Activated CD4-positive, alpha-beta memory T cell treated with anti-CD3 and anti-CD28 coated beads, Interleukin-2, amount 10 ng/mL, durations not matched to agents 7 days and 5 days (primary cell): Measurements from ENCODE around the gene GRAMD2B. TPM values are rescaled to one million over a fixed set of nuclear protein-coding genes. Genes with fewer than 3 reads are reported as not detected.

ENCODE experiments used
- CTCF ChIA-PET: fragments of 350-600 bp; sonication (Branson Sonifier 250); formaldehyde crosslinking; loops from one replicate; lab custom pipeline; 2021; ENCODE audit warnings: antibody characterized with exemption, inconsistent platforms; lab: Charles Lee
- POLR2A ChIA-PET: fragments of 350-600 bp; sonication (Branson Sonifier 250); formaldehyde crosslinking; loops from one replicate; lab custom pipeline; 2021; ENCODE audit warnings: antibody characterized with exemption; lab: Charles Lee
- DNase-seq: peaks from one replicate; pipeline ENCODE4 v3.0.0-alpha.2; 2020
- H3K27ac Mint-ChIP-seq: one replicate; pipeline ENCODE4 v1.8.0; 2021; ENCODE audit warnings: mild to moderate bottlenecking, mixed read lengths
- H3K27me3 Mint-ChIP-seq: one replicate; pipeline ENCODE4 v1.8.0; 2021; ENCODE audit warnings: mixed read lengths
- H3K36me3 Mint-ChIP-seq: one replicate; pipeline ENCODE4 v1.8.0; 2021; ENCODE audit warnings: low read depth, mixed read lengths
- H3K4me1 Mint-ChIP-seq: one replicate; pipeline ENCODE4 v1.8.0; 2021; ENCODE audit warnings: mixed read lengths
- H3K4me3 Mint-ChIP-seq: one replicate; pipeline ENCODE4 v1.8.0; 2021; ENCODE audit warnings: mild to moderate bottlenecking, mixed read lengths
- H3K9me3 Mint-ChIP-seq: one replicate; pipeline ENCODE4 v1.8.0; 2021; ENCODE audit warnings: mixed read lengths
- total RNA-seq, 2 experiments: library from RNA; stranded (reverse); gene quantifications; one replicate each; pipeline ENCODE4 v1.2.3, GENCODE V29; 2021

The GRAMD2B gene
- total RNA-seq, 2 experiments from 2014 or later: 4.6 to 5.0 TPM

DNA sequence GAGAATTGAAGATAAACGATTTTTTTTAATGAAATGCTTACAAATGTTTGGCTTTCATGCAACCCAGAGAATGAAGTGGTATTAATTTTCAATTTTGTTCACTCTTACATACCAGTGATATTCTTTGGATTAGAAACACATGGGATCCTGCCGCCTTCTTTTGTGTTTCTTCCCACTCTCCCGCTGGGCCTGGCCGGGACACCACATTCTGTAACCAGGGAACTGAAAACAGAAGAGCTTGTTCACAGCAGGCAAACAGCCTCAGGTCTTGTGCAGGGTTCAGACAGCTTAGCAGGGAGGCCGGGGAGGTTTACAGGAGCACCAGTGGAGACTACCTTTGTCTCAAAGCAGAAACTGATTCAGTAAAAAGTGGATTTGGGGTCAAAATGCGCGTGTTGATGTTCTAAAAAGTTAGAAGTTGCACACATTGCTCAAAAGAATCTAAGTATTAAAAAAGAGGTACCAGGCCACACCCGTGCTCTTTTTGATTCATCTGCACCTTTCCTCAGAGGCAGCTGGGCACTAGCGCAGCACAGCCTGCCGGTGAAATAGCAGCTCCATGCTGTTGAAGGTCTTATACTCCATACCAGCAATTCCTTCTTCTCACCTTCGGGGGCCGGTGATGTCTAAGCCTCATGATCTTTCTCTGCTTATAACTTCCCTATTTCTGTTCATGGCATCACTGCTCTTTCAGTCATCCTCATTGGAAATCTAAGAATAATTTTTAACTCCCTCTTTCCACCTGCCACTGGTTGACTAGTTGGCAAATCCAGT is 67.1 kb downstream of the GRAMD2B start:
- ChIA-PET POLR2A (interaction anchor here (1.5 kb wide), 1 partner anchor 9 kb away, joined by 5 read pairs; no protein-coding TSS in a partner anchor), CTCF (interaction anchor here (1.2 to 3.7 kb wide), 4 partner anchors 9 to 151 kb away, joined by 3 to 18 read pairs (median 4); no protein-coding TSS in a partner anchor)
- H3K36me3 Mint-ChIP-seq: peaks cover 13% of the 10 kb centered on the region

DNA sequence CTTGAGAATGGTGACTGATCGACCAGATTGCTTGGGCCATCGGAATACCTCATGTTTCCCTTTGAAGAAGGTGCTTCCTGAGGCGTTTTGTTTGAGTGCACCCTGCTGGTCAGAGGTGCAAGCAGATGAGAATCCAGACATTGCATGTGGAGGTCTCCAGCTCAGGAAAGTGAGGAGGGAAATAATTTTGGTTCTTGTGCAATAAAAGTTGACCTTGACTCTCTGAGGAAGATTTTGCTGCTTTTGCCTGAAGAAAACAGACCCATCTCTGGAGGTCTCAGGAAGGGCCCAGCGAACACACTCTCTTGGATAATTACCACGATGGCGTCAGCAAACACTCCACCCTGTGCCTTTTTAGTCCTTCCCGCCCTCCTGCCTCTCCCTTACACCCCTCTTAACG is 69.7 kb downstream of the GRAMD2B start:
- H3K36me3 Mint-ChIP-seq: peaks cover 2% of the 10 kb centered on the region
- H3K9me3 Mint-ChIP-seq: no peaks in the 10 kb centered on the region
- no peak for DNase-seq
- ChIA-PET CTCF (interaction anchor here (0.7 to 0.9 kb wide), 2 partner anchors 27 to 138 kb away, joined by 3 to 4 read pairs; no protein-coding TSS in a partner anchor), POLR2A (no interaction called here)
- no peak overlapping the region for H3K4me3 Mint-ChIP-seq
- no peaks in the 10 kb centered on the region for H3K4me1 Mint-ChIP-seq
- H3K27ac Mint-ChIP-seq: no peak overlapping the region
- no peaks in the 10 kb centered on the region for H3K27me3 Mint-ChIP-seq

More for the DNA sequence above, 67.1 kb downstream of the GRAMD2B start:
- no peak for DNase-seq
- Mint-ChIP-seq H3K9me3 (no peaks in the 10 kb centered on the region), H3K27me3 (no peaks in the 10 kb centered on the region), H3K4me3 (no peak overlapping the region), H3K27ac (no peak overlapping the region), H3K4me1 (no peaks in the 10 kb centered on the region)

DNA sequence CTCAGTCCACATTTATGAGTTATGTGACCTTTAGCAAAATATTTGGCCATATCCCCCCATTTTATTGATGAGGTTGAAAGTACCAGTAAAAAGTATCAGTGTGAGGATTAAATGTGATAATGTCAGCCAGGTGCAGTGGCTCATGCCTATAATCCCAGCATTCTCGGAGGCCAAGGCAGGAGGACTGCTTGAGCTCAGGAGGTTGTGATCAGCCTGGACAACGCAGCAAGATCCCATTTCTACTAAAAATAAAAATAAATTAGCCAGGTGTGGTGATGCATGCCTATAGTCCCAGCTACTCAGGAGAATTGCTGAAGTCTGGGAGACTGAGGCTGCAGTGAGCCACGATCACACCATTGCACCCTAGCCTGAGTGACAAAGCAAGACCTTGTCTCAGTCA is 71.2 kb downstream of the GRAMD2B start:
- ChIA-PET CTCF (no interaction called here), POLR2A (interaction anchor here (0.9 kb wide), 1 partner anchor 71 kb away, joined by 3 read pairs; no protein-coding TSS in a partner anchor)
- no peak overlapping the region for H3K27ac Mint-ChIP-seq

DNA sequence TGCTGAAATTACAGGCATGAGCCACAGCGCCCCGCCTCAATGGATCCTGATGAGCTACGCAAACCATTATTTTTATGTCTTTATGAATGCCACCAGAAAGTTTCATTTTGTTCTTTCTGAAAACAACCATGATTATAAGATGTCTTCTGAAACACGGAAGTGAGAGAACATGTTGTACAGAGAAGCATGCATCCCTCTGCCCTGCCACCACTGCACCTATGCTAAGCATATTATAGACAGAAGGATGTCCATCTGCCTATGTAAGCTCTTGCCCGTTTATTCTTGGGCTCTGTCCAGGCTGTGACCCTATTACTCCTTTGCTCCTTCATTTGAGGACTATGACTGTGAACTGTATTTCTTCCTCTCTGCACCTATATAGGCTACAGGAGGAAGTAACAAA is 74.3 kb downstream of the GRAMD2B start:
- Mint-ChIP-seq H3K4me3 (no peak overlapping the region), H3K27me3 (no peaks in the 10 kb centered on the region), H3K4me1 (no peaks in the 10 kb centered on the region), H3K9me3 (no peaks in the 10 kb centered on the region), H3K36me3 (no peaks in the 10 kb centered on the region), H3K27ac (no peak overlapping the region)
- POLR2A ChIA-PET: no interaction called here
- CTCF ChIA-PET: interaction anchor here (0.8 to 2.2 kb wide), 3 partner anchors 36 to 160 kb away, joined by 3 to 5 read pairs (median 3); no protein-coding TSS in a partner anchor
- no peak for DNase-seq

More for the DNA sequence above, 71.2 kb downstream of the GRAMD2B start:
- DNase-seq: no peak
- no peaks in the 10 kb centered on the region for H3K36me3 Mint-ChIP-seq
- no peak overlapping the region for H3K4me3 Mint-ChIP-seq
- H3K27me3 Mint-ChIP-seq: no peaks in the 10 kb centered on the region
- H3K4me1 Mint-ChIP-seq: no peaks in the 10 kb centered on the region
- H3K9me3 Mint-ChIP-seq: no peaks in the 10 kb centered on the region

DNA sequence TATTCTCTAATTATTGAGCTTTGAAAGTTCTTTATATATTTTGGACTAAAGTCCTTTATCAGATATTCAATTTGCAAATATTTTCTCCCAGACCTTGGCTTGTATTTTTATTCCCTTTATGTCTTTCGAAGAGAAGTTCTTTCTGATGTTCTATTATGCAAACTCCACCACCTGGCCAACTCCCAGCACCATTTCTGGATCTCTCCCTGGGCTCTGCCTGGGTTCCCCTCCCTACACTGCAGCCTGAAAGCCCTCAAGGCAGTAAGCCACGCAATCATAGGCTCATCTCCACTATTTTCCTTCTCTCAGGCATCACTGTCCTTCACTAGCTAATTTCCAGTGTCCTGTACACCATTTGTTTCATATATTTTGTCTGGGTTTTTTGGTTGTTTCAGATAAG is 76.1 kb downstream of the GRAMD2B start:
- ChIA-PET CTCF (interaction anchor here (1.1 to 3.7 kb wide), 25 partner anchors 10 to 161 kb away, joined by 3 to 38 read pairs (median 6); partner anchors contain the start of gene GRAMD2B), POLR2A (interaction anchor here (1.3 to 1.9 kb wide), 2 partner anchors 9 to 76 kb away, joined by 5 to 7 read pairs; partner anchors contain the start of gene GRAMD2B)
- Mint-ChIP-seq H3K36me3 (no peaks in the 10 kb centered on the region), H3K4me1 (peaks cover 5% of the 10 kb centered on the region), H3K4me3 (no peak overlapping the region), H3K9me3 (no peaks in the 10 kb centered on the region), H3K27me3 (no peaks in the 10 kb centered on the region), H3K27ac (no peak overlapping the region)
- DNase-seq: no peak

DNA sequence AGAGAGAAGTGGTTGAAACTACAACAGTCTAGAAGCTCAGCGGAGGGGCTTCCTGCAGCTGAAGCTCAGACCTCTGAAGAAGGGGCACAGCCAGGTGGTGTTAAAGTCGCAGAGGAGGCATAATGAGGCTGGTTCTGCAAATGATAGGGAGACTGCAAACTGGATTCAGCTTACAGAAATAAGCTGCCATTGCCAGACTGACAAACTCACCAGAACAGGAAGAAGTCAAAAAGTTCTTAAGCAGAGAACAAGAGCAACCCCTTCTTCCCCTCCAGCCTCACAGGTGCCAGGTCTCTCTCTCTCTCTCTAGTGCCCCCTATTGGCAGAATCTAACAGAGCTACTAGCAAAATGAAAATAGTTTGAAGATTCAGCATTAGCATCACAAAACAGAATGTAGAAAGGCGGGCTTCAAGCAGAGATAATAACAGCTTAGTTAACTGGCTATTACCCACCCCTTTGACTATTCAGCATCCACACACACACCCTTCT is 76.7 kb downstream of the GRAMD2B start:
- Mint-ChIP-seq H3K27ac (no peak overlapping the region), H3K9me3 (no peaks in the 10 kb centered on the region), H3K4me3 (no peak overlapping the region), H3K36me3 (no peaks in the 10 kb centered on the region), H3K4me1 (peaks cover 5% of the 10 kb centered on the region), H3K27me3 (no peaks in the 10 kb centered on the region)
- peak; percentile 20 for DNase-seq
- CTCF ChIA-PET: interaction anchor here (0.7 to 3.7 kb wide), 38 partner anchors 9 to 162 kb away, joined by 3 to 38 read pairs (median 5); partner anchors contain the start of gene GRAMD2B
- POLR2A ChIA-PET: interaction anchor here (1.3 to 1.9 kb wide), 2 partner anchors 10 to 77 kb away, joined by 5 to 7 read pairs; partner anchors contain the start of gene GRAMD2B

DNA sequence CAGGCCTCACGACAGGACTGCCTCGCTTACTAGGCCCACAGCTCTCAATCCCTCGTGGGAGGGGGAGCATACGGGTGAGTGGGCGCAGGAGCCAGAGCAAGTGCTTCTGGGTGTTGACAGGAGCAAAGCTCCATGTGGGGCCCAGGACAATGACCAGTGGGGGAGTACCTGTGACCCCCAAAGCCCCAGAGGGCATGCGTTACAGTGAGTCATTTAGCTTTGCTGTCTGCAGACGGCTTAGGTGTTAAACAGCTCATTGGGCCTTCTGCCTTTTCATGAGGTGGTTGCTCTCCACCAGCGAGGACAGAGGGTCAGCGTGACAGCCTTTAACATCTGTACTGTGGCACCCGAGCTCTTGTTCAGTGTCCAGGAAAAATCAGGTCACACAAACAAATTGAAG is 78.2 kb downstream of the GRAMD2B start:
- Mint-ChIP-seq H3K27ac (no peak overlapping the region), H3K27me3 (no peaks in the 10 kb centered on the region), H3K9me3 (no peaks in the 10 kb centered on the region), H3K36me3 (no peaks in the 10 kb centered on the region), H3K4me3 (no peak overlapping the region), H3K4me1 (peaks cover 5% of the 10 kb centered on the region)
- ChIA-PET POLR2A (interaction anchor here (1.2 kb wide), 1 partner anchor 52 kb away, joined by 4 read pairs; no protein-coding TSS in a partner anchor), CTCF (interaction anchor here (0.6 to 3.7 kb wide), 15 partner anchors 19 to 166 kb away, joined by 3 to 38 read pairs (median 5); no protein-coding TSS in a partner anchor)
- DNase-seq: no peak

DNA sequence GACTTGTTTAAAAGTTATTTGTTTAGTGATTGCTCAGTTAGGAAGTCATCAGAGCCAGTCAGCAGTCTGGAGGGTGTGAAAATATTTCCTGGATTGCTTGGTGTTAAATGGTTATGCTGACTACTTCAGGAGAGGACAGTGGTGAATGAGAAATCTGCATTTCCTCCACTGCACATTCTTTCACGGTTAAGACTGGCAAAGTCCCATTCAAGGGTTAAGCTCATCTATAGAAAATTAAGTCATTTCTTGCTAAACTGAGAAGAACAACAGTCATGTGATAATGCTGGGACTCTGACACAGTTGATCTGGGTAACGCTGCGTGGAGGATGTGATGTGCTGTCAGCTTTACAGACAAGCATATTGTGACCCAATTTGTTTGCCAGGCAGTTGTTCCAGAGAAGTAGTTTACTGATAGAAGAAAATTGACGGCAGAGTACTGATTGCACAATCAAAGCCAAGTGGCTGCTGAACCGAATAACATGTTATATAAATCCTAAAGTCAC is 80.4 kb downstream of the GRAMD2B start:
- no peaks in the 10 kb centered on the region for H3K36me3 Mint-ChIP-seq
- H3K4me3 Mint-ChIP-seq: no peak overlapping the region
- H3K4me1 Mint-ChIP-seq: peaks cover 8% of the 10 kb centered on the region
- DNase-seq: no peak
- POLR2A ChIA-PET: no interaction called here
- peak overlapping the region; percentile 40 for H3K27ac Mint-ChIP-seq
- CTCF ChIA-PET: interaction anchor here (0.7 kb wide), 1 partner anchor 326 kb away, joined by 3 read pairs; no protein-coding TSS in a partner anchor
- no peaks in the 10 kb centered on the region for H3K9me3 Mint-ChIP-seq
- no peaks in the 10 kb centered on the region for H3K27me3 Mint-ChIP-seq

DNA sequence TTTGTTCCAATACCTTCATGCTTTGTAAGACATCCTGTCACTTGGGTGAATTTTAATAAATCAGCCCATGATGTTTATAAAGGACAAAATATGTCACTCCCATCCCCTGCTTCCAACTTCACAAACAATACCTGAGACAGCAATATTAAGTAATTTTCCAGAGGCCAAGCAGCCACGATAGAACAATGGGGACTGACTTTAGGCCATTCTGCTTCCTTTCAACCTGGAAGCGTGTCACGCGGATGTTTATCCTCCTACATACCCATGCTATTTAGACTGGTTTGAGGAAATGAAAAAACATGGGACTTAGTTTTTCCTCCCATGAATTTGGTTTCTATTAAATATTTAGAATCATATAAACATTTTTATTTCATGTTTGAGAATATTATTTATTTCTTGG is 82.9 kb downstream of the GRAMD2B start:
- Mint-ChIP-seq H3K36me3 (no peaks in the 10 kb centered on the region), H3K27me3 (no peaks in the 10 kb centered on the region), H3K27ac (no peak overlapping the region), H3K9me3 (no peaks in the 10 kb centered on the region), H3K4me1 (peaks cover 18% of the 10 kb centered on the region), H3K4me3 (no peak overlapping the region)
- ChIA-PET POLR2A (no interaction called here), CTCF (no interaction called here)
- DNase-seq: no peak

DNA sequence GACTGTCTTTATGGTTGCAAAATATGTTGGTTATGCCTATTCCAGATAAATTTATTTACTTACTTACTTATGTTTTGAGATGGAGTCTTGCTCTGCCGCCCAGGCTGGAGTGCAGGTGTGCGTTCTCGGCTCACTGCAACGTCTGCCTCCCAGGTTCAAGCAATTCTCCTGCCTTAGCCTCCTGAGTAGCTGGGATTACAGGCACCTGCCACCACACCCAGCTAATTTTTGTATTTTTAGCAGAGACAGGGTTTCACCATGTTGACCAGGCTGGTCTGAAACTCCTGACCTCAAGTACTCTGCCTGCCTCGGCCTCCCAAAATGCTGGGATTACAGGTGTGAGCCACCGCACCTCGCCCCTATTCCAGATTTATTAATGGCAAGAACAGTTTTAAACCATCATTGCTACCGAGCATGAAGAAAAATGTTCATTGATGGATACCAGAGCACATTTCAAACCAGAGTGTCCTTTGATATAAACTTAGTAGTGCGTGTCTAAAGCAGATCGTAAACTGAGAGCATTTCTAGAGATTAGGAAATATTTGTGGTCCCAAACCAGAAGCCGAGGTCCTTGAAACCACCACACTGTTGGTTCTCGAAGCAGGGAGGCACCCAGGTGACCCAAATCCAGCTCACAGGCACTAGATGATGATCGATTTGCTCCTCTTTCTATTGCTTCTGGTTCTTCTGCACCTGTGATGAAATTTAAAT is 85.2 kb downstream of the GRAMD2B start:
- H3K36me3 Mint-ChIP-seq: no peaks in the 10 kb centered on the region
- POLR2A ChIA-PET: no interaction called here

DNA sequence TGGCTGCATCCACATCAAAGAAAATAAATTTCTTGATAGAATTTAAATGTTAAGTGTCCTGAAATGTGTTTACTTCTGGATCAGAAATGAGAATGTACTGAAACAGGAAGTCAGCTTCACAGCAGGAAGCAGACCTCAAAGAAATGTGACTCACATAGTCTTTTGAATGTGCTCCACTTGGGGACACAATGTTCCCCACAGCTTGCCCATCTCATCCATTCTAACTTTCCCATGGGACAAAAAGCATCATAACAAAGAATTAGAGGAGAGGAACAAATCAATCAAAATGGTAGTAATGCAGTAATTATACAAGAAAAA is 85.7 kb downstream of the GRAMD2B start:
- DNase-seq: no peak
- Mint-ChIP-seq H3K4me1 (peaks cover 13% of the 10 kb centered on the region), H3K9me3 (peaks cover 2% of the 10 kb centered on the region), H3K4me3 (peak overlapping the region; percentile 24), H3K36me3 (no peaks in the 10 kb centered on the region), H3K27ac (peak overlapping the region; percentile 61), H3K27me3 (no peaks in the 10 kb centered on the region)
- ChIA-PET POLR2A (no interaction called here), CTCF (interaction anchor here (0.7 to 2.0 kb wide), 2 partner anchors 9 to 17 kb away, joined by 3 to 6 read pairs; no protein-coding TSS in a partner anchor)

More for the DNA sequence above, 85.2 kb downstream of the GRAMD2B start:
- peaks cover 2% of the 10 kb centered on the region for H3K9me3 Mint-ChIP-seq
- peaks cover 17% of the 10 kb centered on the region for H3K4me1 Mint-ChIP-seq
- H3K4me3 Mint-ChIP-seq: peak overlapping the region; percentile 24
- H3K27ac Mint-ChIP-seq: peak overlapping the region; percentile 61
- H3K27me3 Mint-ChIP-seq: no peaks in the 10 kb centered on the region
- CTCF ChIA-PET: interaction anchor here (0.7 to 2.0 kb wide), 2 partner anchors 8 to 16 kb away, joined by 3 to 6 read pairs; no protein-coding TSS in a partner anchor
- no peak for DNase-seq

DNA sequence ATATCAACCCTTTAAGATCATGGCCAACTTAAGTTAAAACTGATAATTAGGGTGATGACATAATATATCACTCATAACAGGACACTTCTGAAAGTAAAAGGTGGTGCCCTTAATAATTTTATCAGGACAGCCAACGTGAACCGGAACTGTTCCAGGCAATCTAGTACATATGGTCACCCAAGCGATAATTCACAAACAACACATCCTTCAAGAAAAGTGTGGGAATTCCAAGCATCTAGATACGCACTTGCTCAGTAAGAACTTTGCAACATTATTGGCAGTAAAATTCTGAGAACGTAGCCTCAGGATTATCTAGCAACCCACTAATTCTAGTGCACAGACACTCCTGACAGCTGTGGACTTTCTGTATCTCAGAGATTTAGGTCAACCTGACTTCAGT is 86.1 kb downstream of the GRAMD2B start:
- Mint-ChIP-seq H3K9me3 (peaks cover 2% of the 10 kb centered on the region), H3K4me3 (no peak overlapping the region), H3K4me1 (peaks cover 13% of the 10 kb centered on the region), H3K27ac (no peak overlapping the region), H3K36me3 (no peaks in the 10 kb centered on the region), H3K27me3 (no peaks in the 10 kb centered on the region)
- DNase-seq: no peak
- POLR2A ChIA-PET: no interaction called here
- CTCF ChIA-PET: interaction anchor here (2.0 kb wide), 1 partner anchor 9 kb away, joined by 6 read pairs; no protein-coding TSS in a partner anchor
